ENCODE results near the gene TRIB2.

- TF ChIP-seq CTCF (IDR thresholded peaks at IDR 0.05) (no peak), POLR2A (IDR thresholded peaks at IDR 0.05) (no peak), EP300 (IDR thresholded peaks at IDR 0.05) (no peak)
Observed at GRCh38 chr2:12685956-12686355, 30.8 kb upstream of the TRIB2 start.
